H9 (cell line): Measurements from ENCODE around the gene NCLN. TPM values are rescaled to one million over a fixed set of nuclear protein-coding genes. Genes with fewer than 3 reads are reported as not detected.
A peak's percentile ranks its signal among the peaks of the same experiment; 100 is the strongest.

ENCODE experiments used
- DNase-seq: peaks from one replicate; pipeline ENCODE4 v3.0.0-alpha.2; 2017
- H2AFZ ChIP-seq: one replicate; pipeline ENCODE4 v1.6.1; 2013; ENCODE audit warnings: mild to moderate bottlenecking, low read length, control low read depth, moderate library complexity
- H2AK5ac ChIP-seq: 2 replicates; pipeline ENCODE4 v1.6.1; 2013; ENCODE audit warnings: low read length, control low read depth, mixed read lengths; ENCODE audit not compliant: insufficient read length
- H2BK120ac ChIP-seq: one replicate; pipeline ENCODE4 v1.6.1; 2013; ENCODE audit warnings: low read depth, mild to moderate bottlenecking, low read length, control low read depth, inconsistent platforms; ENCODE audit not compliant: poor library complexity, severe bottlenecking
- H2BK12ac ChIP-seq: 2 replicates; pipeline ENCODE4 v1.6.1; 2013; ENCODE audit warnings: low read length, control low read depth, mixed read lengths, low read depth; ENCODE audit not compliant: insufficient read length
- H2BK15ac ChIP-seq: 2 replicates; pipeline ENCODE4 v1.6.1; 2013; ENCODE audit warnings: low read depth, low read length, control low read depth
- H2BK20ac ChIP-seq: one replicate; pipeline ENCODE4 v1.6.1; 2013; ENCODE audit warnings: low read depth, mild to moderate bottlenecking, low read length, control low read depth, inconsistent platforms; ENCODE audit not compliant: poor library complexity, severe bottlenecking
- H2BK5ac ChIP-seq: 2 replicates; pipeline ENCODE4 v1.6.1; 2013; ENCODE audit warnings: low read length, control low read depth, mixed read lengths; ENCODE audit not compliant: insufficient read length
- H3K14ac ChIP-seq: 2 replicates; pipeline ENCODE4 v1.6.1; 2013; ENCODE audit warnings: low read length, control low read depth; ENCODE audit not compliant: insufficient read depth
- H3K18ac ChIP-seq: 2 replicates; pipeline ENCODE4 v1.6.1; 2013; ENCODE audit warnings: low read depth, mild to moderate bottlenecking, mixed read lengths, low read length, control low read depth; ENCODE audit not compliant: insufficient read length
- H3K23ac ChIP-seq: 2 replicates; pipeline ENCODE4 v1.6.1; 2013; ENCODE audit warnings: low read length, control low read depth, mixed read lengths, low read depth; ENCODE audit not compliant: insufficient read length
- H3K23me2 ChIP-seq: 2 replicates; pipeline ENCODE4 v1.6.1; 2013; ENCODE audit warnings: low read depth, mild to moderate bottlenecking, mixed read lengths, low read length, control low read depth; ENCODE audit not compliant: insufficient read length, poor library complexity, severe bottlenecking
- H3K27ac ChIP-seq: 2 replicates; pipeline ENCODE4 v1.5.1; 2013; ENCODE audit warnings: low read length, control low read depth, mixed read lengths, low read depth; ENCODE audit not compliant: insufficient read length
- H3K27me3 ChIP-seq: 2 replicates; pipeline ENCODE4 v1.6.1; 2013; ENCODE audit warnings: low read length, control low read depth, inconsistent platforms; ENCODE audit not compliant: insufficient read depth
- H3K4ac ChIP-seq: 2 replicates; pipeline ENCODE4 v1.6.1; 2013; ENCODE audit warnings: low read depth, mild to moderate bottlenecking, control low read depth, inconsistent platforms, low read length, moderate library complexity
- H3K4me1 ChIP-seq: 2 replicates; pipeline ENCODE4 v1.6.1; 2013; ENCODE audit warnings: low read length, control low read depth, inconsistent platforms; ENCODE audit not compliant: insufficient read depth
- H3K4me2 ChIP-seq: 2 replicates; pipeline ENCODE4 v1.6.1; 2013; ENCODE audit warnings: low read length, control low read depth, mixed read lengths; ENCODE audit not compliant: insufficient read length, insufficient read depth
- H3K56ac ChIP-seq: 2 replicates; pipeline ENCODE4 v1.6.1; 2013; ENCODE audit warnings: low read depth, mild to moderate bottlenecking, mixed read lengths, low read length, control low read depth; ENCODE audit not compliant: insufficient read length
- H3K79me1 ChIP-seq: 2 replicates; pipeline ENCODE4 v1.6.1; 2013; ENCODE audit warnings: low read depth, mild to moderate bottlenecking, moderate library complexity, low read length, control low read depth, inconsistent platforms; ENCODE audit not compliant: insufficient read depth, poor library complexity, severe bottlenecking
- H3K79me2 ChIP-seq: 2 replicates; pipeline ENCODE4 v1.6.1; 2013; ENCODE audit warnings: low read length, control low read depth, inconsistent platforms; ENCODE audit not compliant: insufficient read depth
- H3K9ac ChIP-seq: 2 replicates; pipeline ENCODE4 v1.6.1; 2013; ENCODE audit warnings: low read length, control low read depth, mixed read lengths; ENCODE audit not compliant: insufficient read length; ENCODE audit errors: extremely low read depth
- H3K9me3 ChIP-seq: one replicate; pipeline ENCODE4 v1.6.1; 2013; ENCODE audit warnings: low read depth, low read length, inconsistent platforms; ENCODE audit not compliant: control insufficient read depth
- H3T11ph ChIP-seq: one replicate; pipeline ENCODE4 v1.6.1; 2013; ENCODE audit warnings: mild to moderate bottlenecking, low read length, control low read depth, inconsistent platforms
- H4K20me1 ChIP-seq: one replicate; pipeline ENCODE4 v1.6.1; 2013; ENCODE audit not compliant: control insufficient read depth, insufficient read length, insufficient read depth
- H4K5ac ChIP-seq: 2 replicates; pipeline ENCODE4 v1.6.1; 2013; ENCODE audit warnings: low read depth, mild to moderate bottlenecking, mixed read lengths, low read length, control low read depth; ENCODE audit not compliant: insufficient read length
- H4K8ac ChIP-seq: replicated peaks from 2 replicates; pipeline ENCODE4 v1.6.1; 2013; ENCODE audit warnings: low read length, control low read depth, mixed read lengths, low read depth; ENCODE audit not compliant: insufficient read length
- H4K91ac ChIP-seq: 2 replicates; pipeline ENCODE4 v1.6.1; 2013; ENCODE audit warnings: low read depth, mild to moderate bottlenecking, moderate library complexity, mixed read lengths, low read length, control low read depth; ENCODE audit not compliant: insufficient read length
- H3K27ac Mint-ChIP-seq, 3 experiments: 2 replicates in 2 of 3; 3 replicates in 1 of 3; pipeline ENCODE4 v1.8.0; 2020 to 2021; ENCODE audit warnings: mixed read lengths in 3 of 3, mild to moderate bottlenecking in 1 of 3, moderate library complexity in 1 of 3
- H3K27me3 Mint-ChIP-seq: 2 replicates; pipeline ENCODE4 v1.8.0; 2021; ENCODE audit warnings: low read depth, mild to moderate bottlenecking, moderate library complexity, mixed read lengths
- H3K36me3 Mint-ChIP-seq, 3 experiments: 2 replicates in 2 of 3; 3 replicates in 1 of 3; pipeline ENCODE4 v1.8.0; 2020 to 2021; ENCODE audit warnings: low read depth in 3 of 3, mixed read lengths in 3 of 3; ENCODE audit not compliant: insufficient read depth in 1 of 3
- H3K4me1 Mint-ChIP-seq, 2 experiments: 2 replicates each; pipeline ENCODE4 v1.8.0; 2020; ENCODE audit warnings: mixed read lengths in 2 of 2
- H3K4me3 Mint-ChIP-seq, 2 experiments: 2 replicates in 1 of 2; 3 replicates in 1 of 2; pipeline ENCODE4 v1.8.0; 2020 to 2021; ENCODE audit warnings: mild to moderate bottlenecking in 2 of 2, mixed read lengths in 2 of 2, moderate library complexity in 1 of 2
- H3K9me3 Mint-ChIP-seq, 2 experiments: 2 replicates in 1 of 2; 3 replicates in 1 of 2; pipeline ENCODE4 v1.8.0; 2020; ENCODE audit warnings: mild to moderate bottlenecking in 2 of 2, mixed read lengths in 2 of 2, moderate library complexity in 1 of 2
- CTCF ChIP-seq: fragments of 200-600 bp; sonication (generic); conservative IDR thresholded peaks from 3 replicates; pipeline ENCODE4 v1.8.0; 2021; ENCODE audit warnings: antibody characterized with exemption, mild to moderate bottlenecking
- WGBS: extraction: QIAGEN DNeasy Blood & Tissue Kit; methylation state at CpG from one replicate; pipeline ENCODE4 v1.1.7; 2013; ENCODE audit warnings: missing lambda C conversion rate, low lambda C conversion rate, mixed read lengths; ENCODE audit not compliant: insufficient read length; ENCODE audit errors: extremely low coverage; 5-methylcytosine and 5-hydroxymethylcytosine counted together
- total RNA-seq: library from RNA; stranded (reverse); gene quantifications from 2 replicates; pipeline ENCODE4 v1.2.1, GENCODE V29; 2021

The NCLN gene
- total RNA-seq, 1 experiment from 2014 or later: 94.8 TPM

- peaks cover 23% of the 10 kb centered on the region; the same call in 1 of the 2 replicates for H3K79me2 ChIP-seq
- no peak overlapping the region for H4K91ac ChIP-seq
Measured at GRCh38 chr19:3186160-3186688, 494 bp downstream of the NCLN start.

More at GRCh38 chr19:3186160-3186688, 494 bp downstream of the NCLN start:
- Mint-ChIP-seq H3K4me1 (peaks cover 14 to 26% of the 10 kb centered on the region in 2 experiments), H3K4me3 (peak overlapping the region; percentile 90 to 93), H3K9me3 (no peaks in the 10 kb centered on the region; a peak in 1 of 5 replicates), H3K27me3 (peaks cover 1% of the 10 kb centered on the region; the same call in 1 of the 2 replicates), H3K36me3 (peaks cover 7 to 11% (median 10%) of the 10 kb centered on the region in 3 experiments; a peak in 6 of 7 replicates), H3K27ac (peak overlapping the region in 2 of 3 experiments; percentile 64 to 88; a peak in 2 of 7 replicates)
- Histone ChIP-seq H2BK20ac (no peak overlapping the region), H3K56ac (no peak overlapping the region), H2BK12ac (no peak overlapping the region), H3K79me1 (peaks cover 22% of the 10 kb centered on the region), H4K20me1 (no peaks in the 10 kb centered on the region), H3K23ac (no peak overlapping the region), H4K8ac (no peak overlapping the region), H2AK5ac (no peak overlapping the region), H3K18ac (peak overlapping the region; percentile 74), H2BK120ac (no peak overlapping the region), H2BK15ac (no peak overlapping the region), H4K5ac (no peak overlapping the region), H3K4ac (no peak overlapping the region), H3K14ac (peak overlapping the region; percentile 93), H3T11ph (no peak overlapping the region), H2AFZ (no peak overlapping the region), H3K27ac (no peak overlapping the region), H3K9me3 (no peaks in the 10 kb centered on the region), H3K4me2 (peak overlapping the region; percentile 86), H3K9ac (peak overlapping the region; percentile 84), H3K23me2 (peaks cover 8% of the 10 kb centered on the region), H2BK5ac (no peak overlapping the region), H3K27me3 (no peaks in the 10 kb centered on the region), H3K4me1 (no peaks in the 10 kb centered on the region)
- DNase-seq: no peak
- no peak for TF ChIP-seq CTCF
- WGBS: no CpG with 5 or more reads among the region's 38 CpGs
